ENCODE results near the gene ADPGK.

DNA sequence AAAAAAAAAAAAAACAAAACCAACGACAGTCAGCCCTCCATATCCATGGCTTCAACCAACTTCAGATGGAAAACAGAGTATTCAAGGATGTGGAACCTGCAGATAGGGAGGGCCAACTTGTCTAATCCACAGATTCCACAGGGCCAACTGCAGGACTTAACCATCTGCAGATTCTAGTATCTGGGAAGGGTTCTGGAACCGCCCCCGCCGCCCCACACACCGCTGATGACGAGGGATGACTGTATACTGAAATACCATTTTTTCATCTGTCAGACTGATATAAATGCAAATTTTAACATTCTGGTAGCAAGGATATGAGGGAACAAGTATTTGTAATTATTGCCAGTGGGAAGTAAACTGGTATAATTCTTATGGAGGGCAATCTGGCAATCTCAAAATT lies 29.5 kb downstream of the ADPGK start:
- TF ChIP-seq, protein P1, sequence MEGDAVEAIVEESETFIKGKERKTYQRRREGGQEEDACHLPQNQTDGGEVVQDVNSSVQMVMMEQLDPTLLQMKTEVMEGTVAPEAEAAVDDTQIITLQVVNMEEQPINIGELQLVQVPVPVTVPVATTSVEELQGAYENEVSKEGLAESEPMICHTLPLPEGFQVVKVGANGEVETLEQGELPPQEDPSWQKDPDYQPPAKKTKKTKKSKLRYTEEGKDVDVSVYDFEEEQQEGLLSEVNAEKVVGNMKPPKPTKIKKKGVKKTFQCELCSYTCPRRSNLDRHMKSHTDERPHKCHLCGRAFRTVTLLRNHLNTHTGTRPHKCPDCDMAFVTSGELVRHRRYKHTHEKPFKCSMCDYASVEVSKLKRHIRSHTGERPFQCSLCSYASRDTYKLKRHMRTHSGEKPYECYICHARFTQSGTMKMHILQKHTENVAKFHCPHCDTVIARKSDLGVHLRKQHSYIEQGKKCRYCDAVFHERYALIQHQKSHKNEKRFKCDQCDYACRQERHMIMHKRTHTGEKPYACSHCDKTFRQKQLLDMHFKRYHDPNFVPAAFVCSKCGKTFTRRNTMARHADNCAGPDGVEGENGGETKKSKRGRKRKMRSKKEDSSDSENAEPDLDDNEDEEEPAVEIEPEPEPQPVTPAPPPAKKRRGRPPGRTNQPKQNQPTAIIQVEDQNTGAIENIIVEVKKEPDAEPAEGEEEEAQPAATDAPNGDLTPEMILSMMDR (conservative IDR thresholded peaks at IDR 0.05 in 1 of 2, IDR thresholded peaks at IDR 0.05 in 1 of 2; ENCODE audit: extremely low read depth in 1 of 2, insufficient read depth in 1 of 2, low read depth in 1 of 2, low read length in 2 of 2) = no peak
- no peak for TF ChIP-seq EZH2 (IDR thresholded peaks at IDR 0.05; ENCODE audit: borderline replicate concordance, low read length)

All from mammary epithelial cell (primary cell).